ENCODE measurements around the gene DSN1. TPM values are rescaled to one million over a fixed set of nuclear protein-coding genes. Genes with fewer than 3 reads are reported as not detected.

The DSN1 gene, protein sequence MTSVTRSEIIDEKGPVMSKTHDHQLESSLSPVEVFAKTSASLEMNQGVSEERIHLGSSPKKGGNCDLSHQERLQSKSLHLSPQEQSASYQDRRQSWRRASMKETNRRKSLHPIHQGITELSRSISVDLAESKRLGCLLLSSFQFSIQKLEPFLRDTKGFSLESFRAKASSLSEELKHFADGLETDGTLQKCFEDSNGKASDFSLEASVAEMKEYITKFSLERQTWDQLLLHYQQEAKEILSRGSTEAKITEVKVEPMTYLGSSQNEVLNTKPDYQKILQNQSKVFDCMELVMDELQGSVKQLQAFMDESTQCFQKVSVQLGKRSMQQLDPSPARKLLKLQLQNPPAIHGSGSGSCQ
- total RNA-seq: 1 to 10 TPM; 3.1 to 6.3 TPM

DNA sequence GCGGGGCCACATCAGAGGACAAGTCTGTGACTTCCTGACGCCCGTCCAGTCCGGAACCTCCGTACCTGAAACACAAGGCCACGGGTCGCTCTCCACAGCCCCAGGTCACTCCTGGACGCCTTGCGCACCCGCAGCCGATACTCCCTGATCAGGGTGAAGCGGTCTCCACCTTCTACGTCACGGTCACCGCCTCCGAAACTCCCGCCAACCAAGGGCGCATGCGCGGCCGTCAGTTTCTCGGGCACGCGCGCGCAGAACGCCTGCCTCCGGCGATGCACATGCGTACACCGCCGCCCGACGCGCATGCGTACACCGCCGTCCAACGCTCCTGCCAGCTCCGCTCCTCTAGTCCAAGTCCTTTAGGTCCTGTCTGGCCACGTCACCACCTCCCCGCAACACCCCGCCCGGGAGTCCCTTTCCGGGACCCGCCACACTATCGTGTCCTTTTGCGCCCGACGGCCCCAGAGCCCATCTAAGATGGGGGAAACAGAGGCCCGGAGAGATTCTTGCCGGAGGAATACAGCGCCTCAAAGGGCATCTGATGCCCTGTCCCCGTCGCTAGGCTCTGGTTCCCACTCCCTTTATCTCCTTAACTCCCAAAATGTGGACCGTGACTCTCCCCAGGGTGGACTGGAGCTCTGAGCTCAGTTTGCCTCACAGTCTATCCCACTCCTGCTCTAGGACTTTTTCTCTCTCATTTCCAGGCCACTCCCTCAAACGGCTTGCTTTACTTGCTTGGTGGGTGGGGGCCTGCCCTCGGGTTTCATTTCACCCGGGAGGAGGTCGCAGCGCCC, at the start of gene DSN1:
DSN1 (minus strand) TSS at position 167 of the 794 bp plus-strand sequence. CDS start 2,305 bp downstream, outside the sequence.
- Histone ChIP-seq H3K4me1 (peaks cover 0 to 23% of the 10 kb centered on the region in 2 donors), H3K36me3 (no peaks in the 10 kb centered on the region), H3K4me3 (peak within 1 kb of the TSS; percentile 62 to 73), H3K27ac (peak within 1 kb of the TSS; percentile 95 to 99), H3K27me3 (no peaks in the 10 kb centered on the region), H3K9me3 (no peaks in the 10 kb centered on the region)
- TF ChIP-seq, protein P1, sequence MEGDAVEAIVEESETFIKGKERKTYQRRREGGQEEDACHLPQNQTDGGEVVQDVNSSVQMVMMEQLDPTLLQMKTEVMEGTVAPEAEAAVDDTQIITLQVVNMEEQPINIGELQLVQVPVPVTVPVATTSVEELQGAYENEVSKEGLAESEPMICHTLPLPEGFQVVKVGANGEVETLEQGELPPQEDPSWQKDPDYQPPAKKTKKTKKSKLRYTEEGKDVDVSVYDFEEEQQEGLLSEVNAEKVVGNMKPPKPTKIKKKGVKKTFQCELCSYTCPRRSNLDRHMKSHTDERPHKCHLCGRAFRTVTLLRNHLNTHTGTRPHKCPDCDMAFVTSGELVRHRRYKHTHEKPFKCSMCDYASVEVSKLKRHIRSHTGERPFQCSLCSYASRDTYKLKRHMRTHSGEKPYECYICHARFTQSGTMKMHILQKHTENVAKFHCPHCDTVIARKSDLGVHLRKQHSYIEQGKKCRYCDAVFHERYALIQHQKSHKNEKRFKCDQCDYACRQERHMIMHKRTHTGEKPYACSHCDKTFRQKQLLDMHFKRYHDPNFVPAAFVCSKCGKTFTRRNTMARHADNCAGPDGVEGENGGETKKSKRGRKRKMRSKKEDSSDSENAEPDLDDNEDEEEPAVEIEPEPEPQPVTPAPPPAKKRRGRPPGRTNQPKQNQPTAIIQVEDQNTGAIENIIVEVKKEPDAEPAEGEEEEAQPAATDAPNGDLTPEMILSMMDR (IDR thresholded peaks at IDR 0.05): no peak
- DNase-seq (ENCODE audit: low spot score): peak; percentile 99

DNA sequence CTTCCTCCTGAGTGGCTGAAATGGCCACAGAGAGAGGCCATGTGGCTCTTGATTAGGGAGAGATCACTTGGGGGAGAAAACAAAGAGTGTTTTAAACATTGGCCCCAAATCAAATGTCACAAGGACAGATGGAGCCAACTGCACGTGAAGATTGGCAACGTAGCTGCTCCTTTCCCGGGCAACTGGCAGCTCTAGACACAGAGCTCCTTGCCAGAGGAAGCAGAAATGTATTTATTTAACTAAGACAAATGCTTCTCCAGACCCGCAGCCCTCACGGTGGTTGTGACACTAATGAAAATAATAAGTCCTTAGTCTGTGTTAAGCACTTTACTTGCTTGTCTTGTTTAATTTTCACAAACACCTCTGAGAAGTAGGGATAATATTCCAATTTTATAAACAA, 49.6 kb upstream of the DSN1 start:
- H3K36me3 ChIP-seq: peaks cover 11% of the 10 kb centered on the region
- H3K4me1 ChIP-seq: peaks cover 0 to 37% of the 10 kb centered on the region in 2 donors
- TF ChIP-seq, protein P1 (IDR thresholded peaks at IDR 0.05): no peak
- no peak for DNase-seq (ENCODE audit: low spot score)
- peak overlapping the region; percentile 3 to 24 for H3K27ac ChIP-seq
- no peak overlapping the region for H3K4me3 ChIP-seq
- no peaks in the 10 kb centered on the region for H3K27me3 ChIP-seq
- H3K9me3 ChIP-seq: no peaks in the 10 kb centered on the region

DNA sequence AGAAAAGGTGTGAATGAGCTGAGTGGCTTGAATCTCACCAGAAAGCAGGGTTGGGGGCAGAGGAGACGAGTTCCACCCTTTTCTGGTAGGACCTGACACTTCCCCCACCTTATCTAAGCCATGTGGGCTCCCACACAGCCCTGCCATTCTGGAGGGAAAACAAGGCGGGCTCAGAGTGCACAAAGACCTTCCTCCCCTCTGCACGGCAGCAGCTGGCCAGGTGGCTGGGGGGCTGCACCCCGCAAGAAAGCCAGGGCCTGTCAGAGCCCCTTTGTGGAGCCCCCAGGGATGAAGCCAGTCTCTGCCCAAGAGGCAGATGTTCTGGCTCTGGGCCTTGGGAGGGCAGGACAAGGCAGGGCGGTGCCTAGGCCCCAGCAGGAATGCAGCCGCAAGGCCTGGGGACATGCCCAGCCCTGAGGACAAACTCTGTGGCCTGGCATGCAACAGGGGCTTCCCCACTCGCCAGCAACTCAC, 48.4 kb upstream of the DSN1 start:
- TF ChIP-seq, protein P1 (IDR thresholded peaks at IDR 0.05): no peak
- DNase-seq (ENCODE audit: low spot score): no peak
- H3K27me3 ChIP-seq: no peaks in the 10 kb centered on the region
- no peak overlapping the region for H3K4me3 ChIP-seq
- H3K4me1 ChIP-seq: peaks cover 0 to 30% of the 10 kb centered on the region in 2 donors
- H3K27ac ChIP-seq: peak overlapping the region in 1 of 2 donors; percentile 39
- H3K9me3 ChIP-seq: no peaks in the 10 kb centered on the region
- peaks cover 15% of the 10 kb centered on the region for H3K36me3 ChIP-seq

DNA sequence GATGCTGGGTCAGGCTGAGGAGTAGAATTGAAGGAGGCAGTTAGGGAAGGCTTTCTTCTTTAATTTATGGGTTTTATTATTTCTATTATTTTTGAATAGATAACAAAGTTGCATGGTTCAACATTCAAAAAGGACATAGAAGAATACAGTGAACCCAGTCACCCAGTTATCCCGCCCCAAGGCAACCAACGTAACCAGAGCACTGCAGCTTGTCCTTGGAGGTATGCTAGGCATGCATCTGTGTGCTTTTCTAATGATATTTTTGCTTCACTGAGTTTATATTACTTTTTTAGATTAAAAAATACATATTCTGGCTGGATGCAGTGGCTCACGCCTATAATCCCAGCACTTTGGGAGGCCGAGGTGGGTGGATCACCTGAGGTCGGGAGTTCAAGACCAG, 47.4 kb upstream of the DSN1 start:
- Histone ChIP-seq H3K4me3 (no peak overlapping the region), H3K36me3 (peaks cover 26% of the 10 kb centered on the region), H3K4me1 (peaks cover 0 to 30% of the 10 kb centered on the region in 2 donors)

DNA sequence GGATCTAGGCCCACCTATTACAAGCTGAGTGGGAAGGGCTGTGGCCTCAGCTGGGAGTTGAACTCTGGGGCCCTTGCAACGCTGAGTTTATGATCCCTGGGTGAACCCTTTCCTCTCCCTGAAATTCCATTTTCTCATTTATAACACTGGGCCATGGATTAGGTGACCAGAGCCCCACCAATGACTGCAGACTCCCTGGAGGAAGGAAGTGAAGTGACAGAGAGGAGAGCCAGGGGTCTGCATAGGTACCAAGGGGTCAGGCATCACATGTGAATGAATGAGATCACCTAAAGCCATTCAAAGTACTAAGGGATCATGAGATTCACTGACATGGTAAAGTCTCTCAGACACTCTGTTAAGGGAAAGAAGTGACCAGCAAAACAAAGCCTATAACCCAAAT, 46.5 kb upstream of the DSN1 start:
- Histone ChIP-seq H3K4me3 (no peak overlapping the region), H3K27ac (peak overlapping the region in 1 of 2 donors; percentile 4), H3K9me3 (no peaks in the 10 kb centered on the region), H3K36me3 (peaks cover 35% of the 10 kb centered on the region), H3K27me3 (no peaks in the 10 kb centered on the region), H3K4me1 (peaks cover 0 to 30% of the 10 kb centered on the region in 2 donors)
- TF ChIP-seq, protein P1 (IDR thresholded peaks at IDR 0.05): no peak
- no peak for DNase-seq (ENCODE audit: low spot score)

More for the DNA sequence above, 47.4 kb upstream of the DSN1 start:
- H3K27ac ChIP-seq: no peak overlapping the region
- no peak for DNase-seq (ENCODE audit: low spot score)
- no peaks in the 10 kb centered on the region for H3K27me3 ChIP-seq
- no peaks in the 10 kb centered on the region for H3K9me3 ChIP-seq
- TF ChIP-seq, protein P1 (IDR thresholded peaks at IDR 0.05): no peak

Measured in right atrium auricular region (tissue), 2 donors.